GM23338 (cell line): ENCODE results near the gene C16orf74. TPM values are rescaled to one million over a fixed set of nuclear protein-coding genes. Genes with fewer than 3 reads are reported as not detected.

ENCODE experiments used
- ATAC-seq: fragments of 200-7000 bp; cut with Tn5 transposase; 3 replicates; pipeline ENCODE4 v1.9.1; 2020
- DNase-seq: peaks from one replicate; pipeline ENCODE4 v3.0.0-alpha.2; 2015; ENCODE audit warnings: low spot score
- H2AFZ ChIP-seq: fragments of 200-600 bp; sonication (generic); 2 replicates; pipeline ENCODE4 v1.8.0; 2016; ENCODE audit warnings: antibody characterized with exemption, mild to moderate bottlenecking, moderate library complexity
- H3F3A ChIP-seq: fragments of 200-600 bp; sonication (generic); replicated peaks from 2 replicates; pipeline ENCODE4 v1.8.0; 2017; ENCODE audit warnings: antibody characterized with exemption, mixed run types, low read depth
- H3K27ac ChIP-seq: fragments of 200-600 bp; sonication (generic); 2 replicates; pipeline ENCODE4 v1.6.1; 2016; ENCODE audit warnings: low read depth
- H3K27me3 ChIP-seq: fragments of 200-600 bp; sonication (generic); 2 replicates; pipeline ENCODE4 v1.8.0; 2016; ENCODE audit warnings: mild to moderate bottlenecking, mixed run types, moderate library complexity; ENCODE audit not compliant: insufficient read depth
- H3K36me3 ChIP-seq: fragments of 200-600 bp; sonication (generic); 2 replicates; pipeline ENCODE4 v1.8.0; 2016; ENCODE audit warnings: mild to moderate bottlenecking; ENCODE audit not compliant: insufficient read depth
- H3K4me1 ChIP-seq: fragments of 200-600 bp; sonication (generic); 2 replicates; pipeline ENCODE4 v1.8.0; 2016; ENCODE audit warnings: mild to moderate bottlenecking, moderate library complexity; ENCODE audit not compliant: insufficient read depth
- H3K4me2 ChIP-seq: fragments of 200-600 bp; sonication (generic); 2 replicates; pipeline ENCODE4 v1.7.1; 2017; ENCODE audit warnings: mixed run types
- H3K4me3 ChIP-seq: fragments of 200-600 bp; sonication (generic); 2 replicates; pipeline ENCODE4 v1.6.1; 2016; ENCODE audit warnings: mixed run types
- H3K79me2 ChIP-seq: fragments of 200-600 bp; sonication (generic); replicated peaks from 2 replicates; pipeline ENCODE4 v1.8.0; 2017; ENCODE audit warnings: mild to moderate bottlenecking; ENCODE audit not compliant: insufficient read depth
- H3K9me2 ChIP-seq: fragments of 200-600 bp; sonication (generic); 2 replicates; pipeline ENCODE4 v1.8.0; 2017; ENCODE audit not compliant: insufficient read depth
- H4K20me1 ChIP-seq: fragments of 200-600 bp; sonication (generic); replicated peaks from 2 replicates; pipeline ENCODE4 v1.8.0; 2017; ENCODE audit warnings: mild to moderate bottlenecking; ENCODE audit not compliant: insufficient read depth
- H3K27ac Mint-ChIP-seq: 2 replicates; pipeline ENCODE4 v1.8.0; 2020; ENCODE audit warnings: inconsistent platforms, mild to moderate bottlenecking, moderate library complexity, mixed read lengths
- H3K27me3 Mint-ChIP-seq: 3 replicates; pipeline ENCODE4 v1.8.0; 2022; ENCODE audit warnings: low read depth, mild to moderate bottlenecking, moderate library complexity, mixed read lengths, inconsistent platforms; ENCODE audit not compliant: insufficient read depth, poor library complexity
- H3K36me3 Mint-ChIP-seq: 3 replicates; pipeline ENCODE4 v1.8.0; 2021; ENCODE audit warnings: low read depth, mild to moderate bottlenecking, inconsistent platforms, moderate library complexity, mixed read lengths
- H3K4me1 Mint-ChIP-seq: 3 replicates; pipeline ENCODE4 v1.8.0; 2020; ENCODE audit warnings: mild to moderate bottlenecking, inconsistent platforms, mixed read lengths
- H3K4me3 Mint-ChIP-seq: 3 replicates; pipeline ENCODE4 v1.8.0; 2021; ENCODE audit warnings: moderate library complexity, mild to moderate bottlenecking, inconsistent platforms, mixed read lengths
- H3K9me3 Mint-ChIP-seq: 3 replicates; pipeline ENCODE4 v1.8.0; 2020; ENCODE audit warnings: moderate library complexity, mild to moderate bottlenecking, inconsistent platforms, mixed read lengths
- CREB1 ChIP-seq: fragments of 250-450 bp; sonication (Bioruptor Pico); IDR thresholded peaks from 2 replicates; pipeline ENCODE4 v1.5.0; 2020; ENCODE audit warnings: low read depth, mild to moderate bottlenecking, moderate library complexity
- EZH2 ChIP-seq: fragments of 200-600 bp; sonication (generic); IDR thresholded peaks from one replicate; pipeline ENCODE4 v1.8.0; 2017; ENCODE audit warnings: antibody characterized with exemption, mild to moderate bottlenecking, low read depth; ENCODE audit not compliant: unreplicated experiment
- EZH2phosphoT487 ChIP-seq: fragments of 200-600 bp; sonication (generic); IDR thresholded peaks from one replicate; pipeline ENCODE4 v1.8.1; 2018; ENCODE audit warnings: antibody characterized with exemption; ENCODE audit not compliant: unreplicated experiment
- POLR2AphosphoS5 ChIP-seq: IDR thresholded peaks from 2 replicates; pipeline ENCODE4 v1.6.1; 2016; ENCODE audit warnings: antibody characterized with exemption, low read depth
- ZNF114 ChIP-seq: fragments of 250-450 bp; sonication (Bioruptor Pico); IDR thresholded peaks from 2 replicates; pipeline ENCODE4 v1.5.0; 2020; ENCODE audit warnings: mild to moderate bottlenecking, moderate library complexity
- ZNF331 ChIP-seq: fragments of 250-450 bp; sonication (Bioruptor Pico); IDR thresholded peaks from 2 replicates; pipeline ENCODE4 v1.5.0; 2020; ENCODE audit warnings: low read depth, mild to moderate bottlenecking, moderate library complexity
- polyA plus RNA-seq: library from polyadenylated mRNA; unstranded; fragments of >200 nt; fragmentation: Nextera tagmentation; extraction: Ambion mirVana; gene quantifications from 2 replicates; pipeline ENCODE4 v1.2.1, GENCODE V29; 2016
- total RNA-seq: library from RNA; depleted of rRNA; stranded (reverse); fragments of >200 nt; shearing (Covaris generic); gene quantifications from 2 replicates; pipeline ENCODE4 v1.2.3, GENCODE V29; 2014
- TF ChIP-seq, protein P1 (sequence below): IDR thresholded peaks from 2 replicates; pipeline ENCODE4 v1.6.1; 2016; ENCODE audit warnings: antibody characterized with exemption
- TF ChIP-seq, protein P2 (sequence below): fragments of 250-450 bp; sonication (Bioruptor Pico); IDR thresholded peaks from 2 replicates; pipeline ENCODE4 v1.5.0; 2020; ENCODE audit warnings: mild to moderate bottlenecking, moderate library complexity

Gene C16orf74
- total and polyA plus RNA-seq, 2 experiments from 2014 or later, result 12.1 to 19.1 TPM

DNA sequence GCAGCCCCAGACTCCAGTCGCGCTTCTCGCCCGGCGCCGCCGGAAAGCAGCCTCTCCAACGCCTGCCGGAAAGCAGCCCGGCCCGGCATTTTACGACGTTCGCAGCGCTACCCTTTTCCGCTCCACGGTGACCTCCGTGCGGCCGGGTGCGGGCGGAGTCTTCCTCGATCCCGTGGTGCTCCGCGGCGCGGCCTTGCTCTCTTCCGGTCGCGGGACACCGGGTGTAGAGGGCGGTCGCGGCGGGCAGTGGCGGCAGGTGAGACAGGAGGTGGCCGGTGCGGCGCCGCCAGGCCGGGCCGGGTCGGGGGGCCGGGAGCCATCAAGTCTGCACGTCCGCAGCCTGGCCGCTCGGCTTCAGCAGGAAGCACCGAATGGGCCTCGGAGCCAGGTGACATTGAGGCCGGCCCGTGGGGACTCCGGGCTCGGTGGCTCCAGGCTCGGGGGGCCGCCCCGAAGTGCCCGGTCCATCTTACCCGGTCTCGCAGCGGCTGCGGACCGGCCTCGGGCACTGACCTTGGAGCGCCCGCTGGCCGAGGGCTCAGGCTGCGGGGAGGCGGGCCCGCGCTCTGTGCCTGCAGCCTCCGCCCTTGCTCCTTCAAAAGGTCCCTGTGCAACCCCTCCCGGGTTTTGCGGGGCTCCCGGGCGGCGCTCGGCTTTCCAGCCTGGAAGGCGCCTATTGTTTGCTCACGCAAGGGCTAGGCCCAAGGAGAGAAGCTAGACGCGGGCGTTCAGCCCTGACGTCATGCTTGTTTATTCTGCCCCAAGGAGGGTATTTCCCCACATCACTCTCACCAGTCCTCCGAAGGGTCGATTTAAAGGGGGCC is 48.8 kb upstream of the C16orf74 start, which contains the start of the genes COX4I1 and EMC8:
Gene COX4I1, plus strand, starts transcription at position 199 of the 824 bp plus-strand sequence. CDS start 1,511 bp downstream, outside the sequence.
Gene EMC8, minus strand, starts transcription at position 48 of the 824 bp plus-strand sequence. CDS start 249 bp downstream, outside the sequence.
- Histone ChIP-seq H3F3A (0 out of 2 replicates have a peak, but pooled peaks cover 3% of the 10 kb centered on the region), H3K27ac (peak within 1 kb of the TSS; percentile 87), H3K4me1 (peaks cover 9% of the 10 kb centered on the region), H2AFZ (peak within 1 kb of the TSS; percentile 74), H3K36me3 (peaks cover 28% of the 10 kb centered on the region), H3K4me3 (peak within 1 kb of the TSS; percentile 98), H3K27me3 (no peaks in the 10 kb centered on the region), H3K9me2 (no peaks in the 10 kb centered on the region), H3K4me2 (peak within 1 kb of the TSS; percentile 99), H3K79me2 (peaks cover 88% of the 10 kb centered on the region), H4K20me1 (peaks cover 46% of the 10 kb centered on the region)
- peak; percentile 97 for DNase-seq
- peak; percentile 91 for ATAC-seq
- Mint-ChIP-seq H3K27ac (peak within 1 kb of the TSS; percentile 89), H3K36me3 (peaks cover 66% of the 10 kb centered on the region), H3K27me3 (peaks cover 18% of the 10 kb centered on the region), H3K4me1 (peaks cover 18% of the 10 kb centered on the region), H3K4me3 (peak within 1 kb of the TSS; percentile 89), H3K9me3 (no peaks in the 10 kb centered on the region; the same call in 2 of the 3 replicates)
- TF ChIP-seq, protein P1, sequence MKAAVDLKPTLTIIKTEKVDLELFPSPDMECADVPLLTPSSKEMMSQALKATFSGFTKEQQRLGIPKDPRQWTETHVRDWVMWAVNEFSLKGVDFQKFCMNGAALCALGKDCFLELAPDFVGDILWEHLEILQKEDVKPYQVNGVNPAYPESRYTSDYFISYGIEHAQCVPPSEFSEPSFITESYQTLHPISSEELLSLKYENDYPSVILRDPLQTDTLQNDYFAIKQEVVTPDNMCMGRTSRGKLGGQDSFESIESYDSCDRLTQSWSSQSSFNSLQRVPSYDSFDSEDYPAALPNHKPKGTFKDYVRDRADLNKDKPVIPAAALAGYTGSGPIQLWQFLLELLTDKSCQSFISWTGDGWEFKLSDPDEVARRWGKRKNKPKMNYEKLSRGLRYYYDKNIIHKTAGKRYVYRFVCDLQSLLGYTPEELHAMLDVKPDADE, result peak; percentile 87
- TF ChIP-seq ZNF114, result no peak
- TF ChIP-seq, protein P2, sequence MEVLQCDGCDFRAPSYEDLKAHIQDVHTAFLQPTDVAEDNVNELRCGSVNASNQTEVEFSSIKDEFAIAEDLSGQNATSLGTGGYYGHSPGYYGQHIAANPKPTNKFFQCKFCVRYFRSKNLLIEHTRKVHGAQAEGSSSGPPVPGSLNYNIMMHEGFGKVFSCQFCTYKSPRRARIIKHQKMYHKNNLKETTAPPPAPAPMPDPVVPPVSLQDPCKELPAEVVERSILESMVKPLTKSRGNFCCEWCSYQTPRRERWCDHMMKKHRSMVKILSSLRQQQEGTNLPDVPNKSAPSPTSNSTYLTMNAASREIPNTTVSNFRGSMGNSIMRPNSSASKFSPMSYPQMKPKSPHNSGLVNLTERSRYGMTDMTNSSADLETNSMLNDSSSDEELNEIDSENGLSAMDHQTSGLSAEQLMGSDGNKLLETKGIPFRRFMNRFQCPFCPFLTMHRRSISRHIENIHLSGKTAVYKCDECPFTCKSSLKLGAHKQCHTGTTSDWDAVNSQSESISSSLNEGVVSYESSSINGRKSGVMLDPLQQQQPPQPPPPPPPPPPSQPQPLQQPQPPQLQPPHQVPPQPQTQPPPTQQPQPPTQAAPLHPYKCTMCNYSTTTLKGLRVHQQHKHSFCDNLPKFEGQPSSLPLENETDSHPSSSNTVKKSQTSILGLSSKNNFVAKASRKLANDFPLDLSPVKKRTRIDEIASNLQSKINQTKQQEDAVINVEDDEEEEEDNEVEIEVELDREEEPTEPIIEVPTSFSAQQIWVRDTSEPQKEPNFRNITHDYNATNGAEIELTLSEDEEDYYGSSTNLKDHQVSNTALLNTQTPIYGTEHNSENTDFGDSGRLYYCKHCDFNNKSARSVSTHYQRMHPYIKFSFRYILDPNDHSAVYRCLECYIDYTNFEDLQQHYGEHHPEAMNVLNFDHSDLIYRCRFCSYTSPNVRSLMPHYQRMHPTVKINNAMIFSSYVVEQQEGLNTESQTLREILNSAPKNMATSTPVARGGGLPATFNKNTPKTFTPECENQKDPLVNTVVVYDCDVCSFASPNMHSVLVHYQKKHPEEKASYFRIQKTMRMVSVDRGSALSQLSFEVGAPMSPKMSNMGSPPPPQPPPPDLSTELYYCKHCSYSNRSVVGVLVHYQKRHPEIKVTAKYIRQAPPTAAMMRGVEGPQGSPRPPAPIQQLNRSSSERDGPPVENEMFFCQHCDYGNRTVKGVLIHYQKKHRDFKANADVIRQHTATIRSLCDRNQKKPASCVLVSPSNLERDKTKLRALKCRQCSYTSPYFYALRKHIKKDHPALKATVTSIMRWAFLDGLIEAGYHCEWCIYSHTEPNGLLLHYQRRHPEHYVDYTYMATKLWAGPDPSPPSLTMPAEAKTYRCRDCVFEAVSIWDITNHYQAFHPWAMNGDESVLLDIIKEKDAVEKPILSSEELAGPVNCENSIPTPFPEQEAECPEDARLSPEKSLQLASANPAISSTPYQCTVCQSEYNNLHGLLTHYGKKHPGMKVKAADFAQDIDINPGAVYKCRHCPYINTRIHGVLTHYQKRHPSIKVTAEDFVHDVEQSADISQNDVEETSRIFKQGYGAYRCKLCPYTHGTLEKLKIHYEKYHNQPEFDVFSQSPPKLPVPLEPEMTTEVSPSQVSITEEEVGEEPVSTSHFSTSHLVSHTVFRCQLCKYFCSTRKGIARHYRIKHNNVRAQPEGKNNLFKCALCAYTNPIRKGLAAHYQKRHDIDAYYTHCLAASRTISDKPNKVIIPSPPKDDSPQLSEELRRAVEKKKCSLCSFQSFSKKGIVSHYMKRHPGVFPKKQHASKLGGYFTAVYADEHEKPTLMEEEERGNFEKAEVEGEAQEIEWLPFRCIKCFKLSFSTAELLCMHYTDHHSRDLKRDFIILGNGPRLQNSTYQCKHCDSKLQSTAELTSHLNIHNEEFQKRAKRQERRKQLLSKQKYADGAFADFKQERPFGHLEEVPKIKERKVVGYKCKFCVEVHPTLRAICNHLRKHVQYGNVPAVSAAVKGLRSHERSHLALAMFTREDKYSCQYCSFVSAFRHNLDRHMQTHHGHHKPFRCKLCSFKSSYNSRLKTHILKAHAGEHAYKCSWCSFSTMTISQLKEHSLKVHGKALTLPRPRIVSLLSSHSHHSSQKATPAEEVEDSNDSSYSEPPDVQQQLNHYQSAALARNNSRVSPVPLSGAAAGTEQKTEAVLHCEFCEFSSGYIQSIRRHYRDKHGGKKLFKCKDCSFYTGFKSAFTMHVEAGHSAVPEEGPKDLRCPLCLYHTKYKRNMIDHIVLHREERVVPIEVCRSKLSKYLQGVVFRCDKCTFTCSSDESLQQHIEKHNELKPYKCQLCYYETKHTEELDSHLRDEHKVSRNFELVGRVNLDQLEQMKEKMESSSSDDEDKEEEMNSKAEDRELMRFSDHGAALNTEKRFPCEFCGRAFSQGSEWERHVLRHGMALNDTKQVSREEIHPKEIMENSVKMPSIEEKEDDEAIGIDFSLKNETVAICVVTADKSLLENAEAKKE (CRISPR knock-in tag), result no peak
- TF ChIP-seq CREB1 (CRISPR knock-in tag), result peak; percentile 78
- TF ChIP-seq EZH2, result no peak
- TF ChIP-seq EZH2phosphoT487, result no peak
- TF ChIP-seq POLR2AphosphoS5, result peak; percentile 91
- TF ChIP-seq ZNF331 (CRISPR knock-in tag), result no peak
